Transverse colon (tissue), 3 donors: ENCODE measurements around the gene PRKG1.

Experiments used
- POLR2A ChIP-seq: fragments of 450-650 bp; IDR thresholded peaks from one replicate; pipeline ENCODE4 v1.6.1; 2016; ENCODE audit warnings: antibody characterized with exemption, mild to moderate bottlenecking, moderate library complexity
- TF ChIP-seq, protein P1 (sequence below), 5 experiments: fragments of 200-600 bp in 3 of 5; fragments of 450-650 bp in 2 of 5; sonication (generic) in 3 of 5; IDR thresholded peaks; 1 replicate in 2 of 5; 2 replicates in 3 of 5; pipeline ENCODE4 v1.5.1; 2016 to 2017; ENCODE audit warnings: antibody characterized with exemption in 5 of 5, inconsistent platforms in 3 of 5, mild to moderate bottlenecking in 2 of 5, moderate library complexity in 1 of 5

DNA sequence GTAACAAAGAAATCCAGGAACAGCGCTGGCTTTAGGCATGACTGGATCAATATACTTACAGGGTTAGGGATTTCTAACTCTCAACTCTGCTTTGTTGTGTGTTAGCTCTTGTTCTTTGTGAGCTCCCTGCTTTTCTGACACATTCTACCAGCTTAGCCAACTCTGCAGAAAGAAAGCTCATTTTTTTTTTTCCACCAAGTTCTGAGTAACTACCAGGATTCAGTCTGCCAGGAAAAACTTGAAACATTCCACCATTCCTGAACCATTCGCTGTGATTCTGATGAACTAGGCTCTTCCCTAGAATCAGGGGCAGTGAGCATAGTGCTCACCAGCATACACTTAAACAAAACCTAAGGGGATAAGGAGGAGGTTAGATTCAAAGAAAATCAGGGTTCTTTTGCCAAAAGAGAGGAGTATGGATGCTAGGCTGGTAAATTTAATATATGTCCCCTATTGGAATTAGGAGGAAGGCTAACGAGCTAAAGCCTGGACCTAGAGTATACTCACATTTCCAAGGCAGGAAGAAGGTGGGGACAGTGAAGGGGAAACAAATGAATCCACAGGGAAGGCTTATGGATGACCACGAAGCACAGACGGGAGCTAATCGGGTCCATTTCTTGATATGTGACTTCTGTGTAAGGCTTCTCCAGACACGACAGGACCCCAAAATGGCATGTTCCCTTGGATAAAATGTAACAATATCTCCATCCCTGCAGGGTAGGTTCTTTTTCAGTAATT lies 183.4 kb downstream of the PRKG1 start:
- TF ChIP-seq, protein P1, sequence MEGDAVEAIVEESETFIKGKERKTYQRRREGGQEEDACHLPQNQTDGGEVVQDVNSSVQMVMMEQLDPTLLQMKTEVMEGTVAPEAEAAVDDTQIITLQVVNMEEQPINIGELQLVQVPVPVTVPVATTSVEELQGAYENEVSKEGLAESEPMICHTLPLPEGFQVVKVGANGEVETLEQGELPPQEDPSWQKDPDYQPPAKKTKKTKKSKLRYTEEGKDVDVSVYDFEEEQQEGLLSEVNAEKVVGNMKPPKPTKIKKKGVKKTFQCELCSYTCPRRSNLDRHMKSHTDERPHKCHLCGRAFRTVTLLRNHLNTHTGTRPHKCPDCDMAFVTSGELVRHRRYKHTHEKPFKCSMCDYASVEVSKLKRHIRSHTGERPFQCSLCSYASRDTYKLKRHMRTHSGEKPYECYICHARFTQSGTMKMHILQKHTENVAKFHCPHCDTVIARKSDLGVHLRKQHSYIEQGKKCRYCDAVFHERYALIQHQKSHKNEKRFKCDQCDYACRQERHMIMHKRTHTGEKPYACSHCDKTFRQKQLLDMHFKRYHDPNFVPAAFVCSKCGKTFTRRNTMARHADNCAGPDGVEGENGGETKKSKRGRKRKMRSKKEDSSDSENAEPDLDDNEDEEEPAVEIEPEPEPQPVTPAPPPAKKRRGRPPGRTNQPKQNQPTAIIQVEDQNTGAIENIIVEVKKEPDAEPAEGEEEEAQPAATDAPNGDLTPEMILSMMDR (IDR thresholded peaks at IDR 0.05), result no peak
- no peak for TF ChIP-seq POLR2A
